Uterus (tissue), 2 donors: Measurements from ENCODE around the gene PAIP1.

Experiments
- POLR2A ChIP-seq, 2 donors: fragments of 450-650 bp; IDR thresholded peaks; one replicate each; pipeline ENCODE4 v1.6.1; 2016; ENCODE audit warnings: antibody characterized with exemption in 2 of 2, mild to moderate bottlenecking in 1 of 2, moderate library complexity in 1 of 2
- TF ChIP-seq, protein P1 (sequence below), 4 experiments: fragments of 200-600 bp in 2 of 4; fragments of 450-650 bp in 2 of 4; sonication (generic) in 2 of 4; IDR thresholded peaks; one replicate each; pipeline ENCODE4 v1.5.1; 2016 to 2019; ENCODE audit warnings: antibody characterized with exemption in 4 of 4, mild to moderate bottlenecking in 2 of 4, moderate library complexity in 1 of 4

GRCh38 chr5:43590700-43591099, 33.8 kb upstream of the PAIP1 start:
- TF ChIP-seq, protein P1, sequence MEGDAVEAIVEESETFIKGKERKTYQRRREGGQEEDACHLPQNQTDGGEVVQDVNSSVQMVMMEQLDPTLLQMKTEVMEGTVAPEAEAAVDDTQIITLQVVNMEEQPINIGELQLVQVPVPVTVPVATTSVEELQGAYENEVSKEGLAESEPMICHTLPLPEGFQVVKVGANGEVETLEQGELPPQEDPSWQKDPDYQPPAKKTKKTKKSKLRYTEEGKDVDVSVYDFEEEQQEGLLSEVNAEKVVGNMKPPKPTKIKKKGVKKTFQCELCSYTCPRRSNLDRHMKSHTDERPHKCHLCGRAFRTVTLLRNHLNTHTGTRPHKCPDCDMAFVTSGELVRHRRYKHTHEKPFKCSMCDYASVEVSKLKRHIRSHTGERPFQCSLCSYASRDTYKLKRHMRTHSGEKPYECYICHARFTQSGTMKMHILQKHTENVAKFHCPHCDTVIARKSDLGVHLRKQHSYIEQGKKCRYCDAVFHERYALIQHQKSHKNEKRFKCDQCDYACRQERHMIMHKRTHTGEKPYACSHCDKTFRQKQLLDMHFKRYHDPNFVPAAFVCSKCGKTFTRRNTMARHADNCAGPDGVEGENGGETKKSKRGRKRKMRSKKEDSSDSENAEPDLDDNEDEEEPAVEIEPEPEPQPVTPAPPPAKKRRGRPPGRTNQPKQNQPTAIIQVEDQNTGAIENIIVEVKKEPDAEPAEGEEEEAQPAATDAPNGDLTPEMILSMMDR (IDR thresholded peaks at IDR 0.05): no peak
- TF ChIP-seq POLR2A (IDR thresholded peaks at IDR 0.05): no peak
